Peyer's patch (tissue), 4 donors: ENCODE measurements around the gene MNAT1. TPM values are rescaled to one million over a fixed set of nuclear protein-coding genes. Genes with fewer than 3 reads are reported as not detected.
"Not testable (repeated sequence)": the region's sequence is repeated elsewhere in the genome, so short reads cannot be mapped to it uniquely, and the experiment has no call there.

Source experiments
- DNase-seq, 3 donors: peaks; one replicate each; pipeline ENCODE4 v3.0.0-alpha.2; 2017 to 2019
- H3K27ac ChIP-seq, 4 donors: fragments of 200-600 bp; sonication (generic); one replicate each; pipeline ENCODE4 v1.5.1; 2016 to 2019
- H3K27me3 ChIP-seq, 2 donors: fragments of 200-600 bp; sonication (generic); one replicate each; pipeline ENCODE4 v1.5.1; 2019
- H3K36me3 ChIP-seq, 3 donors: fragments of 200-600 bp; sonication (generic); one replicate each; pipeline ENCODE4 v1.5.1; 2016 to 2019
- H3K4me1 ChIP-seq, 4 donors: fragments of 200-600 bp; sonication (generic); one replicate each; pipeline ENCODE4 v1.5.1; 2016 to 2019
- H3K4me3 ChIP-seq, 4 donors: fragments of 200-600 bp; sonication (generic); 1 replicate in 3 of 4; 2 replicates in 1 of 4; pipeline ENCODE4 v1.5.1; 2016 to 2019; ENCODE audit warnings: mild to moderate bottlenecking in 1 of 4
- H3K9me3 ChIP-seq, 4 donors: fragments of 200-600 bp; sonication (generic); one replicate each; pipeline ENCODE4 v1.5.1; 2016 to 2019; ENCODE audit warnings: mild to moderate bottlenecking in 1 of 4
- CTCF ChIP-seq, 6 experiments: fragments of 450-650 bp in 4 of 6; fragments of 200-600 bp in 2 of 6; sonication (generic) in 1 of 6; IDR thresholded peaks; one replicate each; pipeline ENCODE4 v1.5.1; 2017 to 2019; ENCODE audit warnings: antibody characterized with exemption in 6 of 6, mild to moderate bottlenecking in 3 of 6, moderate library complexity in 1 of 6
- POLR2A ChIP-seq, 2 donors: fragments of 450-650 bp; IDR thresholded peaks; one replicate each; pipeline ENCODE4 v1.5.1; 2017; ENCODE audit warnings: antibody characterized with exemption in 2 of 2, mild to moderate bottlenecking in 2 of 2, moderate library complexity in 2 of 2
- total RNA-seq, 4 donors: library from RNA; depleted of rRNA; stranded (reverse); fragments of >200 nt; gene quantifications; one replicate each; pipeline ENCODE4 v1.1.0, GENCODE V29; 2016

MNAT1 gene
- total RNA-seq, 4 donors from 2014 or later: 7.5 to 66.8 (median 17.2) TPM

- TF ChIP-seq CTCF (IDR thresholded peaks at IDR 0.05) (no peak), POLR2A (IDR thresholded peaks at IDR 0.05) (no peak)
- no peaks in the 10 kb centered on the region for H3K4me1 ChIP-seq
- no peak overlapping the region for H3K27ac ChIP-seq
- no peaks in the 10 kb centered on the region for H3K27me3 ChIP-seq
- peak in 1 of 3 donors; percentile 37 for DNase-seq
- no peaks in the 10 kb centered on the region for H3K9me3 ChIP-seq
- H3K4me3 ChIP-seq: no peak overlapping the region
- H3K36me3 ChIP-seq: peaks cover 0 to 13% (median 0%) of the 10 kb centered on the region in 3 donors
Observed at GRCh38 chr14:60839657-60840056, 105.1 kb downstream of the MNAT1 start.

- no peak for DNase-seq
- Histone ChIP-seq H3K27me3 (no peaks in the 10 kb centered on the region), H3K9me3 (no peaks in the 10 kb centered on the region), H3K4me3 (no peak overlapping the region), H3K4me1 (no peaks in the 10 kb centered on the region), H3K36me3 (peaks cover 0 to 13% (median 0%) of the 10 kb centered on the region in 3 donors), H3K27ac (no peak overlapping the region)
- TF ChIP-seq POLR2A (IDR thresholded peaks at IDR 0.05) (no peak), CTCF (IDR thresholded peaks at IDR 0.05) (no peak)
Observed at GRCh38 chr14:60840313-60840712, 105.8 kb downstream of the MNAT1 start.

DNA sequence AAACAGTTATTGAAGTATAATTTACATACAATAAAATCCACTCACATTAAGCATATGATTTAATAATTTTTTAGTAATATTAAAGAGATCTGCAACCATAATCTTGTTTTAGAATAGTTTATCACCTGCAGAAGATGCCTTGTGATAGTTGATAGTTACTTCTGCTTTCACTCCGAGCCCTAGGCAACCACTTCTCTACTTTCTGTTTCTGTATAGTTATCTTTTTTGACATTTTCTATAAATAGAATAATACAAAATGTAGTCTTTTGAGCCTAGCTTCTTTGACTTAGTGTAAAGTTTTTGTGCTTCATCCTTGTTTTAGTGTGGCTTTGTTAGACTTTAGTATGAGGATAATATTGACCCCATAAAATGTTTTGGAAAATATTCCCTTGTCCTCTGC, 111.0 kb downstream of the MNAT1 start:
- no peaks in the 10 kb centered on the region for H3K27me3 ChIP-seq
- TF ChIP-seq CTCF (IDR thresholded peaks at IDR 0.05) (no peak), POLR2A (IDR thresholded peaks at IDR 0.05) (no peak)
- H3K4me1 ChIP-seq: no peaks in the 10 kb centered on the region
- H3K36me3 ChIP-seq: no peaks in the 10 kb centered on the region
- no peak overlapping the region for H3K4me3 ChIP-seq
- no peak overlapping the region for H3K27ac ChIP-seq
- DNase-seq: no peak
- no peaks in the 10 kb centered on the region for H3K9me3 ChIP-seq

- DNase-seq: no peak
- H3K4me1 ChIP-seq: no peaks in the 10 kb centered on the region
- H3K9me3 ChIP-seq: no peaks in the 10 kb centered on the region
- TF ChIP-seq POLR2A (IDR thresholded peaks at IDR 0.05): no peak
- no peak for TF ChIP-seq CTCF (IDR thresholded peaks at IDR 0.05)
- no peak overlapping the region for H3K27ac ChIP-seq
- no peak overlapping the region for H3K4me3 ChIP-seq
- no peaks in the 10 kb centered on the region for H3K27me3 ChIP-seq
- H3K36me3 ChIP-seq: no peaks in the 10 kb centered on the region
Observed at GRCh38 chr14:60848066-60848465, 113.5 kb downstream of the MNAT1 start.

DNA sequence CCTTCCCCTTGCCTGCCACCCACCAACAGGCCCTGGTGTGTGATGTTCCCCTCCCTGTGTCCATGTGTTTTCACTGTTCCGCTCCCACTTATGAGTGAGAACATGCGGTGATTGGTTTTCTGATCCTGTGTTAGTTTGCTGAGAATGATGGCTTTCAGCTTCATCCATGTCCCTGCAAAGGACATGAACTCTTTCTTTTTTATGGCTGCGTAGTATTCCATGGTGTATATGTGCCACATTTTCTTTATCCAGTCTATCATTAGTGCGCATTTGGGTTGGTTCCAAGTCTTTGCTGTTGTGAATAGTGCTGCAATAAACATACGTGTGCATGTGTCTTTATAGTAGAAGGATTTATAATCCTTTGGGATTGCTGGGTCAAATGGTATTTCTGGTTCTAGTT, 117.1 kb downstream of the MNAT1 start:
- not testable (repeated sequence) for H3K27ac ChIP-seq, H3K27me3 ChIP-seq, H3K9me3 ChIP-seq, H3K4me1 ChIP-seq, H3K4me3 ChIP-seq, DNase-seq, H3K36me3 ChIP-seq

- H3K27ac ChIP-seq: no peak overlapping the region
- DNase-seq: no peak
- no peak overlapping the region for H3K4me3 ChIP-seq
- no peaks in the 10 kb centered on the region for H3K36me3 ChIP-seq
- TF ChIP-seq CTCF (IDR thresholded peaks at IDR 0.05): no peak
- H3K27me3 ChIP-seq: no peaks in the 10 kb centered on the region
- H3K4me1 ChIP-seq: no peaks in the 10 kb centered on the region
- H3K9me3 ChIP-seq: no peaks in the 10 kb centered on the region
Observed at GRCh38 chr14:60856111-60856510, 121.5 kb downstream of the MNAT1 start.
